ENCODE results near the gene NT5C1A.

The NT5C1A gene

GRCh38 chr1:39659110-39659509 is 12.8 kb downstream of the NT5C1A start:
- no peak for DNase-seq

GRCh38 chr1:39657923-39658485 is 13.9 kb downstream of the NT5C1A start:
- DNase-seq, result peak; percentile 47

GRCh38 chr1:39657402-39657801 is 14.5 kb downstream of the NT5C1A start:
- DNase-seq, result no peak

GRCh38 chr1:39656391-39656790 is 15.5 kb downstream of the NT5C1A start:
- no peak for DNase-seq

GRCh38 chr1:39655578-39656268 is 16.2 kb downstream of the NT5C1A start:
- no peak for DNase-seq

GRCh38 chr1:39654291-39654690 is 17.6 kb downstream of the NT5C1A start:
- no peak for DNase-seq

- peak; percentile 64 for DNase-seq
These were observed 18.3 kb downstream of the NT5C1A start for GRCh38 chr1:39653546-39654031.

GRCh38 chr1:39652554-39652953 is 19.4 kb downstream of the NT5C1A start:
- DNase-seq, result no peak

GRCh38 chr1:39652105-39652504 is 19.8 kb downstream of the NT5C1A start:
- DNase-seq, result no peak

- no peak for DNase-seq
These were observed 21.5 kb downstream of the NT5C1A start for GRCh38 chr1:39650431-39650830.

GRCh38 chr1:39649636-39650185 is 22.2 kb downstream of the NT5C1A start:
- DNase-seq, result no peak

- DNase-seq, result no peak
These were observed 23.4 kb downstream of the NT5C1A start for GRCh38 chr1:39648496-39648895.

- no peak for DNase-seq
These were observed 24.7 kb downstream of the NT5C1A start for GRCh38 chr1:39647247-39647646.

- no peak for DNase-seq
These were observed 25.4 kb downstream of the NT5C1A start for GRCh38 chr1:39646232-39647081.

GRCh38 chr1:39645411-39646043 is 26.4 kb downstream of the NT5C1A start:
- DNase-seq, result no peak

GRCh38 chr1:39643705-39644104 is 28.2 kb downstream of the NT5C1A start:
- no peak for DNase-seq

GRCh38 chr1:39642796-39643195 is 29.1 kb downstream of the NT5C1A start:
- no peak for DNase-seq

- DNase-seq, result no peak
These were observed 31.0 kb downstream of the NT5C1A start for GRCh38 chr1:39640861-39641260.

- peak; percentile 30 for DNase-seq
These were observed 32.4 kb downstream of the NT5C1A start, which contains the start of gene HEYL for GRCh38 chr1:39639305-39640130. HEYL (minus strand) TSS chr1:39639643; CDS start chr1:39639625, 18 bp downstream.

GRCh38 chr1:39638965-39639304 is 33.0 kb downstream of the NT5C1A start:
- DNase-seq, result no peak

GRCh38 chr1:39637361-39637760 is 34.5 kb downstream of the NT5C1A start:
- DNase-seq, result no peak

GRCh38 chr1:39635871-39636210 is 36.1 kb downstream of the NT5C1A start:
- no peak for DNase-seq

All from effector CD4-positive, alpha-beta T cell (primary cell).